Esophagus (tissue), 2 donors: ENCODE data around the gene TCP11L1. TPM values are rescaled to one million over a fixed set of nuclear protein-coding genes. Genes with fewer than 3 reads are reported as not detected.

ENCODE experiments used
- H3K27ac ChIP-seq, 2 donors: one replicate each; pipeline ENCODE4 v1.5.1; 2013; ENCODE audit warnings: low read depth in 2 of 2, mild to moderate bottlenecking in 2 of 2, inconsistent platforms in 1 of 2, low read length in 1 of 2, moderate library complexity in 1 of 2
- H3K27me3 ChIP-seq, 2 donors: one replicate each; pipeline ENCODE4 v1.6.1; 2013; ENCODE audit warnings: low read length in 2 of 2, control low read depth in 1 of 2, mild to moderate bottlenecking in 1 of 2; ENCODE audit not compliant: insufficient read depth in 2 of 2, control insufficient read depth in 1 of 2
- H3K36me3 ChIP-seq, 2 donors: one replicate each; pipeline ENCODE4 v1.6.1; 2013; ENCODE audit warnings: low read length in 1 of 2; ENCODE audit not compliant: control insufficient read depth in 2 of 2, insufficient read depth in 2 of 2
- H3K4me1 ChIP-seq, 2 donors: one replicate each; pipeline ENCODE4 v1.6.1; 2013; ENCODE audit warnings: low read length in 1 of 2; ENCODE audit not compliant: control insufficient read depth in 2 of 2, insufficient read depth in 2 of 2
- H3K4me3 ChIP-seq, 2 donors: one replicate each; pipeline ENCODE4 v1.5.1; 2013; ENCODE audit warnings: low read length in 2 of 2, mild to moderate bottlenecking in 2 of 2, low read depth in 1 of 2, moderate library complexity in 1 of 2
- H3K9me3 ChIP-seq, 2 donors: one replicate each; pipeline ENCODE4 v1.6.1; 2013; ENCODE audit warnings: mild to moderate bottlenecking in 2 of 2, low read depth in 1 of 2, low read length in 1 of 2, moderate library complexity in 1 of 2; ENCODE audit not compliant: control insufficient read depth in 2 of 2, insufficient read depth in 1 of 2
- WGBS, 2 donors: extraction: QIAGEN DNeasy Blood & Tissue Kit; methylation state at CpG; one replicate each; pipeline ENCODE4 v1.1.7; 2013; 5-methylcytosine and 5-hydroxymethylcytosine counted together
- polyA plus RNA-seq, 2 donors: library from polyadenylated mRNA; stranded (reverse); fragments of 200-250 nt; gene quantifications; one replicate each; pipeline ENCODE4 v1.2.3, GENCODE V29; 2013
- donor health status: healthy with polysubstance abuse.
- donor health status: Bipolar disorder and iron deficiency.

Gene TCP11L1
- polyA plus RNA-seq, 2 donors: 2.4 to 3.3 TPM

DNA sequence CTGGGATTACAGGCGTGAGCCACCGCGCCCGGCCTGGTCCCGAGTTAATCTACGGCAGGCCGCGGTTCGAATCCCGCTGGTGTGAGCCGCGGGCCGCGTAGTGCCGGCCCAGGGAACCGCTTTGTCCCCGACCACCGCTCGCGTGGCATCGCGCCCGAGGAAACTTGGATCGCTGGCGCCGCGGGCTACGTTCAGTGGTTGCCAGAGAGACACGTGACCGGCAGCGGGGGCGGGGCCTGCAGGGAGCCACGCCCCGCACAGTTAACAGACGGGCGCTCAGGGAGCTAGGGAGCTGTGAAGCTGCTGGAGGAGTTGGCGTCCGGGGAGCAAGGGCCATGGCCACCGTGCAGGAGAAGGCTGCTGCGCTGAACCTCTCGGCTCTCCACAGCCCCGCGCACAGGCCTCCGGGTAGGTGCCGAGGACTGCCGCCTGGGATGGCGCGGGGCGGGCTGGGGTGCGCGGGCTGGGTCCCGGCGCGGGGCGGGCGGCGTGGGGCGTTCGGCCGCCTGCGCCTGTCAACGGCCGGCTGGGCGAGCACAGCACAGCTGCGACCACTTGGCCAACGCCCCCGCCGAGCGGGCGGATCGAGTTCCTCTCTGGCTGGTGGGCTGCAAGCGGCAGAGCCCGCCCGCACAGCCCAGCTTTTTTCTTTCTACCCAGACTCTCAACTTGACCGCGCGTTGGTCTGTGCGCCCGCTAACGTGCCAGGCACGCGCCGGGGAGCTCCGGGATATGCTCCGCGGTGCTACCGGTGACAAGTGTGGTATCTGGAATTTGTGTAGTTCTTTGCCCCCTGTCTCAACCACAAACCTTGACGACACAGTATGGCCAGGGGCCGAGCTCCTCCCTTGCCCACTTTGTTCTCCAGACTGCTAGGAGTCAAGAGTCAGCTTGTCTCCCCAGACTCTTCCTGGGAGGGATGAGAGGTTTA is 23.5 kb upstream of the TCP11L1 start, which contains the start of gene DEPDC7:
Gene DEPDC7 (plus strand): TSS at position 258 of the 931 bp plus-strand sequence. CDS start 78 bp downstream, at position 336.
- H3K4me3 ChIP-seq: peak within 1 kb of the TSS; percentile 72 to 75
- WGBS, 2 donors: 3% methylated on average over 84 to 89 of the region's 89 CpGs
- no peaks in the 10 kb centered on the region for H3K9me3 ChIP-seq
- H3K4me1 ChIP-seq: no peaks in the 10 kb centered on the region
- H3K36me3 ChIP-seq: no peaks in the 10 kb centered on the region
- peak within 1 kb of the TSS; percentile 41 to 67 for H3K27ac ChIP-seq
- H3K27me3 ChIP-seq: no peaks in the 10 kb centered on the region

DNA sequence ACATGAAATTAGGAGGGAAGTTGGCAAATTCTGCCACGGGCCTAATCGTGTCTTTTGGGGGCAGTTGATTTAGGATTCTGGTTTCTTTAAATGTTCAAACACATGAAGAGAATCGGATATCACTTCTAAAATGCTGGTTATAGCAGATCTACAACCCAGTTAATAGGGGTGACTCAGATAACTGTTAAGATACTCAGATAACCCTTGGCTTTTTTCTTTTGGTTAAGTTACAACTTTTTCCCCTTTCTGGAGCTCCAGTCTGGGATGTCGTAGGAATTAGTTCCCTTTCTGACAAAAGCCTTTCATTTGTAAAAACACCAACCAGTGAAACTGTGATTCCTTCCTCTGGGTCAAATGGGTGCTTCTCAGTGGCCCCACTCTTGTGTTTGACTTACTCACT is 22.7 kb upstream of the TCP11L1 start:
- Histone ChIP-seq H3K4me1 (no peaks in the 10 kb centered on the region), H3K4me3 (peak overlapping the region in 1 of 2 donors; percentile 75), H3K27ac (no peak overlapping the region), H3K36me3 (no peaks in the 10 kb centered on the region), H3K9me3 (no peaks in the 10 kb centered on the region), H3K27me3 (no peaks in the 10 kb centered on the region)
- 32 to 38% methylated on average over 4 of the region's 4 CpGs for WGBS, 2 donors

DNA sequence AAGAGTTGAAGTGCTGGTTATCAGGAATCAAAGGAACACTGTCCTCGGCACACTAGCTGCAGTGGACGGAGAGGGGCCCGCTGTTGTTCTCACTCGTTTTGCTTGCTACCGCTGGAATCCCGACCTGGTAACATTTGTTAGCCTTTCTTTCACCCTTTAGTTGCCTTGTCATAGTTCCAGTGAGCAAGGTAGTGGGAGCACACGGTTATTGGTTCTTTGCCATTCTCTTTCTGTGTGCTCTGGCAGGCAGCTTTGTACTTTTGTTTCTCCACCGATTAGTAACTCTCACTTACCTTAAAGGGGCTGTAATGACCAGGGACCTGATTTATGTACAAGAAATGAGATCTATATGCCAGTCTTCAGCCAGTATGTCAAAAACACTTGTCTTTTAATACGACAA is 21.9 kb upstream of the TCP11L1 start:
- WGBS, 2 donors: 45 to 51% methylated on average over 9 of the region's 9 CpGs
- no peaks in the 10 kb centered on the region for H3K27me3 ChIP-seq
- H3K27ac ChIP-seq: no peak overlapping the region
- no peaks in the 10 kb centered on the region for H3K9me3 ChIP-seq
- peak overlapping the region; percentile 16 to 30 for H3K4me3 ChIP-seq
- no peaks in the 10 kb centered on the region for H3K4me1 ChIP-seq
- H3K36me3 ChIP-seq: no peaks in the 10 kb centered on the region

DNA sequence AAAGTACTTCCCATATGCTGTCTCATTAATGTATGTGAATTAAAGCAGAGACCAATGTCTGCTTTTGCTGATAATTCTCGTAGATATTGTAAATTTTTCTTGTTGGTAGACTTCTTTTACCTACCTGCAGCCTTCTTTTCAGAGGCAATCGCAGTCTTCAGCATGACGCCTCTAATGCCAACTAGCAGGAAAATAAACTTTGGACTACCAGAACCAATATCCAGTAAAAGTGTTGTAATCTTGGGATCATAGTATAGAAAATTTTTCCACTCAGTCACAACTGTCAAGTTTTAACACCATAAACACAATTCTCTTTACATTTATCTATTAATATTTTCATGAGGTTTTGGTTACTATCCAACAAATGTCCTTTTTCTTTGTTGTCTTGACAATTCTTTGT is 21.4 kb upstream of the TCP11L1 start:
- Histone ChIP-seq H3K36me3 (no peaks in the 10 kb centered on the region), H3K9me3 (no peaks in the 10 kb centered on the region), H3K27ac (no peak overlapping the region), H3K4me3 (no peak overlapping the region), H3K4me1 (no peaks in the 10 kb centered on the region), H3K27me3 (no peaks in the 10 kb centered on the region)
- 66 to 68% methylated on average over 3 of the region's 3 CpGs for WGBS, 2 donors

DNA sequence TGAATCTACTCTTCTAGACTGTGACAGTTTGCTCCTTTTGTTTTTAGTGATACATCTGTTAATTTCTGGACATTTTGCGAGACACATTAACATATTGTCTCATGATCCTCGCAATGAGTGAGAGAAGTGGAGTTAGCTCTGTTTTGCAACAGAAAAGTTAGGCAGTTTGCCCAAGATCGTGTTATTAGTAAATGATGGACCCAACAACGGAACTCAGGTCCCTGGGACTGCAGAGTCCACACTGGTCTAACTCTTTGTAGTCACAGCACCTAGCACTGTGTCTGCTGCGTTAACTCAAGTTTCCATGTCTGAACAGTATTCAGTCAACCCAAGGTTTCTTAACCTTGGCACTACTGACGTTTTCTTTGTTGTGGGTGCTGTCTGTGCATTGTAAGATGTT is 20.5 kb upstream of the TCP11L1 start:
- H3K4me3 ChIP-seq: no peak overlapping the region
- WGBS, 2 donors: 88% methylated on average over 6 of the region's 6 CpGs
- no peaks in the 10 kb centered on the region for H3K9me3 ChIP-seq
- H3K4me1 ChIP-seq: no peaks in the 10 kb centered on the region
- H3K27ac ChIP-seq: no peak overlapping the region
- no peaks in the 10 kb centered on the region for H3K27me3 ChIP-seq
- H3K36me3 ChIP-seq: no peaks in the 10 kb centered on the region

DNA sequence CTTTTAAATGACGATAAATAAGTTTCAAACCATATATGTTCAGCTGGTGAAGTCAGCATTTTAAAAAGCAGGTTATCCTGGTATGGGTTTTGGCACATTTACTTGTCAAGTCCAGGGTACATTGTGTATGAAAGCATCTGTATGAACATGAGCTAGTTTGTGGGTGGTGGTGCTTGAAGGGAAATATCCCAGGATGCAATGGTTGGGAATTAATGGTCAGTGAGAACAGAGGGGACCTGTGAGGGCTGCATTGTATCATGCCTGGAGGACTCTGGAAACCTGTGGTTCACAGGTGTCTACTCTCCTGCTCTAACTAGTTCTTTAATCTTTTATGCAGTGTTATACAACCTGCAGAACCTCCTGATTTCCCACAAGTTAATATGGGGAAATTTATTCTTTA is 17.9 kb upstream of the TCP11L1 start:
- H3K36me3 ChIP-seq: no peaks in the 10 kb centered on the region
- no peak overlapping the region for H3K27ac ChIP-seq
- H3K4me1 ChIP-seq: no peaks in the 10 kb centered on the region
- H3K27me3 ChIP-seq: no peaks in the 10 kb centered on the region
- no peaks in the 10 kb centered on the region for H3K9me3 ChIP-seq
- WGBS, 2 donors: 68 to 75% methylated on average over 1 of the region's 1 CpG
- H3K4me3 ChIP-seq: no peak overlapping the region

DNA sequence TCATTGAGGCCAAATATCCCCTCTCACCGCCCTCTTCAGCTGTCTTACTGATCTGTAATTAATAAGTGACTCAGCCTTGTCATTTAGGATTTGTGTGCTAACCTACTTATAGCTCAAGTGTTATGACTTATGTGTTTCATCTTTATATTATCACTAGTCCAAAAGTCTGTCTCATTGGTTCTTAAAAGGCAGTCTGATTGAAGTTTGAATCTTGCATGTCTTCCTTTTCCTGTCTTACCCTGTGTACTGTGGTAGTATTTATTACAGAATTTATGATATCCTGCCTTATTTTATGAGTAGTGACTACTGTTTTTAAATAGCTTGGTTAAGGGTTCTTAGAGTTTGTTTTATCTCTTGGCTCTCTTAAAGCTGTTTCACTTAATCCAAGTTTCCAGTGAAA is 17.4 kb upstream of the TCP11L1 start:
- no peaks in the 10 kb centered on the region for H3K4me1 ChIP-seq
- WGBS, 2 donors: 50 to 60% methylated on average over 1 of the region's 1 CpG
- H3K27ac ChIP-seq: no peak overlapping the region
- no peak overlapping the region for H3K4me3 ChIP-seq
- H3K27me3 ChIP-seq: no peaks in the 10 kb centered on the region
- H3K36me3 ChIP-seq: no peaks in the 10 kb centered on the region
- no peaks in the 10 kb centered on the region for H3K9me3 ChIP-seq

DNA sequence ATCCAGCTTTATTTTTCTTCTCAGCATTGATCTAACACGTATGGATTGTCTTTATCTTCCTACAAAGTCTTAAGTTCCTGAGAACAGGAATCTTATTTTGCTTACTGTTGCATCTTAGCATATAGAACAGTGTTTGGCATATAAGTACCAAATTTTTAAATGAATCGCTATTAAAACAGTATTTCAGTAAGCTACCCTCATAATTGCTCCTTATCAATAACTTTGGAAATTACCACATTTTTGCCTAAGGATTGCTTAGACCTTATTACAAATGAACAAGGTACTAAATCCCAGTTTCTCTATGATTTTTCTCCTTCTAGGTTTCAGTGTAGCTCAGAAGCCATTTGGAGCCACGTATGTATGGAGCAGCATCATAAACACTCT is 14.0 kb upstream of the TCP11L1 start:
- Histone ChIP-seq H3K4me3 (no peak overlapping the region), H3K27me3 (no peaks in the 10 kb centered on the region), H3K27ac (no peak overlapping the region), H3K4me1 (no peaks in the 10 kb centered on the region), H3K36me3 (no peaks in the 10 kb centered on the region), H3K9me3 (no peaks in the 10 kb centered on the region)
- 89 to 91% methylated on average over 3 of the region's 3 CpGs for WGBS, 2 donors

DNA sequence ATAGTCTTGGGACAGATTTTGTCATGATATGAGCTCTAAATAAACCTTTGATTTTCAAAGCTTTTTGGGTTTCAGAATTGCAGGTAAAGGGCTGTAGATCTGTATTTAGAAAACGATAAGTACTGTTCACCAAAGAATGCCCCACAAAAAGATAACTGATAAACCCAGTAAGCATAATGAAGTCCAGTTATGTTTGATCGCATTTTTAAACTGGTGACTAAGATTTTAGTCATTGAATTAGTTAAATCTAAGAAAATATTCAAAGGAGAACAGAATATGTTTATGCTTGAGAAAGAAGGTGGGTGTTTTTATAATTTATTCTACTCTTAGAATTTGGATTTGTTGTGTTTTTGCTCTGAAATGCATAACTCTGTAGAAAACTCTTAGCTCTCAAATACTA is 12.1 kb upstream of the TCP11L1 start:
- no peak overlapping the region for H3K27ac ChIP-seq
- H3K4me3 ChIP-seq: no peak overlapping the region
- H3K4me1 ChIP-seq: no peaks in the 10 kb centered on the region
- no peaks in the 10 kb centered on the region for H3K36me3 ChIP-seq
- no peaks in the 10 kb centered on the region for H3K27me3 ChIP-seq
- no peaks in the 10 kb centered on the region for H3K9me3 ChIP-seq
- 82 to 88% methylated on average over 2 of the region's 2 CpGs for WGBS, 2 donors
